Mesendoderm (in vitro differentiated cells): ENCODE measurements around the gene PSMD5.
A peak's percentile ranks its signal among the peaks of the same experiment; 100 is the strongest.

ENCODE experiments used
- DNase-seq: peaks from one replicate; pipeline ENCODE4 v3.0.0; 2013
- H2AK5ac ChIP-seq: 2 replicates; pipeline ENCODE4 v1.6.1; 2013; ENCODE audit warnings: low read length, inconsistent platforms
- H2BK120ac ChIP-seq: 2 replicates; pipeline ENCODE4 v1.6.1; 2013; ENCODE audit warnings: low read depth, mild to moderate bottlenecking, low read length, moderate library complexity, mixed read lengths
- H2BK15ac ChIP-seq: replicated peaks from 2 replicates; pipeline ENCODE4 v1.6.1; 2013; ENCODE audit warnings: low read depth, mild to moderate bottlenecking, moderate library complexity
- H2BK5ac ChIP-seq: 2 replicates; pipeline ENCODE4 v1.6.1; 2013; ENCODE audit warnings: low read length, inconsistent platforms
- H3K18ac ChIP-seq: 2 replicates; pipeline ENCODE4 v1.6.1; 2013; ENCODE audit warnings: mild to moderate bottlenecking, low read length, mixed read lengths
- H3K23ac ChIP-seq: one replicate; pipeline ENCODE4 v1.6.1; 2013; ENCODE audit warnings: low read length
- H3K27ac ChIP-seq: 2 replicates; pipeline ENCODE4 v1.5.1; 2013; ENCODE audit warnings: low read depth, mild to moderate bottlenecking, inconsistent platforms, low read length, moderate library complexity
- H3K27me3 ChIP-seq: 2 replicates; pipeline ENCODE4 v1.6.1; 2013; ENCODE audit warnings: low read length, control low read depth, mild to moderate bottlenecking, inconsistent platforms; ENCODE audit not compliant: insufficient read depth, poor library complexity
- H3K36me3 ChIP-seq: 2 replicates; pipeline ENCODE4 v1.6.1; 2013; ENCODE audit warnings: low read length, inconsistent platforms; ENCODE audit not compliant: control insufficient read depth, insufficient read depth
- H3K4ac ChIP-seq: one replicate; pipeline ENCODE4 v1.6.1; 2013; ENCODE audit warnings: low read depth, mild to moderate bottlenecking, low read length, moderate library complexity
- H3K4me1 ChIP-seq: 2 replicates; pipeline ENCODE4 v1.6.1; 2013; ENCODE audit warnings: low read depth, low read length, inconsistent platforms; ENCODE audit not compliant: control insufficient read depth
- H3K4me2 ChIP-seq: 2 replicates; pipeline ENCODE4 v1.6.1; 2013; ENCODE audit warnings: low read length
- H3K4me3 ChIP-seq: 2 replicates; pipeline ENCODE4 v1.5.1; 2013; ENCODE audit warnings: mild to moderate bottlenecking, low read length
- H3K56ac ChIP-seq: one replicate; pipeline ENCODE4 v1.6.1; 2013; ENCODE audit warnings: low read length
- H3K79me1 ChIP-seq: 2 replicates; pipeline ENCODE4 v1.6.1; 2013; ENCODE audit warnings: low read length, inconsistent platforms
- H3K79me2 ChIP-seq: 2 replicates; pipeline ENCODE4 v1.6.1; 2013; ENCODE audit warnings: mild to moderate bottlenecking, low read length; ENCODE audit not compliant: control insufficient read depth, insufficient read depth
- H3K9ac ChIP-seq: 2 replicates; pipeline ENCODE4 v1.6.1; 2013; ENCODE audit warnings: low read length, inconsistent platforms
- H4K5ac ChIP-seq: one replicate; pipeline ENCODE4 v1.6.1; 2013; ENCODE audit warnings: low read length
- H4K8ac ChIP-seq: one replicate; pipeline ENCODE4 v1.6.1; 2013; ENCODE audit warnings: low read depth, mild to moderate bottlenecking, control low read depth, low read length, moderate library complexity
- WGBS: extraction: QIAGEN DNeasy Blood & Tissue Kit; methylation state at CpG from one replicate; pipeline ENCODE4 v1.1.7; 2013; ENCODE audit warnings: low lambda C conversion rate, missing lambda C conversion rate; ENCODE audit not compliant: insufficient coverage; ENCODE audit errors: extremely low coverage; 5-methylcytosine and 5-hydroxymethylcytosine counted together

PSMD5 gene

DNA sequence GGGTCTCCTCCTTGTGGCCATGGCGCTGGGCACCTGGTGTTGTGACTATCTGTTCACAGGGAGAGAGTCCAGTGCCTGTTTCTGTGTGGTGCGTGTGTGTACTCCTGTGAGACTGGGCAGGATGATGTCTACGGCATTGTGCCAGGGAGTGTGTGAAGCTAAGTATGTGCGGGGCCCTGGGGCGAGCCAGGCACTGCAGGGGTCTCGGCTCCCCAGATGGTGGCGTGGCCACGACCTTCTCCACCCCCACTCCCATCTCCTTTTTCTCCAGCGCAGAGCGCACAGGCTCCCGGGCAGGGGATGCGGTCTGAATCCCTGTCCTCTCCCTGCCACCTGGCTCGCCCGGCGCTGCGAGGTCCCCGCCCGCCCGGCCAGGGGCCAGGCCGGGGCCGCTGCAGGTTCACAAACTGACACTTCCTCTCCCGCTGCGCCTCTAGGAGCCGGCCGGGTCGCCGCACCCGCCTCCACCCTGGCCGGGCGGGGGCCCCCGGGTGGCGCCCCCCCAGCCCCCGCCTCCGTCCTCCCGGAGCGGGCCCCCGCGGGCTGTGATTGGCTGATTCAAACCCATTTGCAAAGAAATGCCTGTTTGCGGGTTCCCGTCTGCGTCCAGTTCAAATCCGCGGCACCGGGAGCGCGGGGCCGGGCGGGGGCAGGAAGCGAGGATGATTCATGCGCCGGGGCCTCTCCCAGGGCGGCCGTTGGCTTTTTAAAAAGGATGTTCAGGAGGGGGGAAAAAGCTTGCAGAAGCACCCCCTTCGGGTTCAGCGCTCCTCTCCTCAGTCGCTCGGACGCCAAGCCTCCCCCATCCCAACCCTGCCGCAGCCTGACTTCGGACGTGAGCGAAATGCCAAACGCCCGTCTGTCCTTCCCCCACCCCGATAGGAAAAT, 33.5 kb upstream of the PSMD5 start:
- Histone ChIP-seq H3K4me1 (peaks cover 9% of the 10 kb centered on the region), H4K8ac (no peak overlapping the region), H3K79me2 (no peaks in the 10 kb centered on the region), H3K27ac (peak overlapping the region; percentile 45), H3K4ac (peak overlapping the region; percentile 64), H3K4me3 (peak overlapping the region; percentile 36), H3K56ac (peak overlapping the region; percentile 90), H3K79me1 (no peaks in the 10 kb centered on the region), H2BK120ac (no peak overlapping the region), H2AK5ac (no peak overlapping the region), H3K18ac (peak overlapping the region; percentile 88), H4K5ac (no peak overlapping the region), H3K4me2 (peak overlapping the region; percentile 9), H2BK5ac (no peak overlapping the region), H2BK15ac (no peak overlapping the region), H3K9ac (peak overlapping the region; percentile 73), H3K36me3 (no peaks in the 10 kb centered on the region), H3K23ac (no peak overlapping the region), H3K27me3 (peaks cover 2% of the 10 kb centered on the region)
- peak; percentile 72 for DNase-seq
- WGBS: no CpG with 5 or more reads among the region's 65 CpGs

DNA sequence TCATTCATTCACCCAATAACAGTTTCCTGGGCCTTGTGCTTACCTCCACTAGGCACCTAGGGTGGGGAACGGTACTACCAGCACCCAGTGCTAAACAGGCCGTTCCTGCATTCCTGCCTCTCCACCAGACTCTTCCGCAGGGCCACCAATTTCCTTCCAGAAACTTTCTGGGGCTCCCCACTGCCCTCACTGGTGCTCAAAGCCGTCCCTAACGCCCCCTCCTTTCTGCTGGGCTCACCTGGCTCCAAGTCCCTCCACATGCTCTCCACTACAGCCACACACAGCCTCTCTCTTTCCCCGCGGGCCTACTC, 32.9 kb upstream of the PSMD5 start:
- no peaks in the 10 kb centered on the region for H3K36me3 ChIP-seq
- H2AK5ac ChIP-seq: no peak overlapping the region
- H2BK120ac ChIP-seq: no peak overlapping the region
- H4K8ac ChIP-seq: no peak overlapping the region
- no peak overlapping the region for H3K4me3 ChIP-seq
- H2BK5ac ChIP-seq: no peak overlapping the region
- H3K4me2 ChIP-seq: no peak overlapping the region
- H3K18ac ChIP-seq: no peak overlapping the region
- no peak overlapping the region for H4K5ac ChIP-seq
- H3K79me2 ChIP-seq: no peaks in the 10 kb centered on the region
- H3K9ac ChIP-seq: peak overlapping the region; percentile 34
- H3K4ac ChIP-seq: no peak overlapping the region
- H3K56ac ChIP-seq: peak overlapping the region; percentile 52
- peaks cover 2% of the 10 kb centered on the region for H3K27me3 ChIP-seq
- H3K79me1 ChIP-seq: no peaks in the 10 kb centered on the region
- no peak overlapping the region for H2BK15ac ChIP-seq
- DNase-seq: no peak
- H3K4me1 ChIP-seq: peaks cover 9% of the 10 kb centered on the region
- H3K23ac ChIP-seq: no peak overlapping the region
- H3K27ac ChIP-seq: peak overlapping the region; percentile 25
- no CpG with 5 or more reads among the region's 7 CpGs for WGBS

DNA sequence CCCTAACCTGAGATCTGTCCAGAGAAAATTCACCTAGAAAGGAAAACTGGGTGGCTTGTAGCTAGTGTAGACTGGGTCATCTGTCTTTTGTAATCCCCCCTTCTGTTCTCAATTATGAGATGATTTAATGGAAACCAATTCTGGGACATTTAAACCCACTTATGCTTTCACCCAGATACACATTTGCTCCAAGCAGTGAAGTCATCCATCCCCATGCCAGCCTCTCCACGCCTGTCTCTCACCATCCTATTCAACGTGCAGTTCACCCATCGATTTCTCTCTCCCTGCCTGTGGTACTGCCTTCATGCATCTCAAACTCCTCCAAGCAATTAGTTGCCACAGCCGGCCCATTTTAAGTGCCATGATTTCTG, 32.5 kb upstream of the PSMD5 start:
- Histone ChIP-seq H3K18ac (no peak overlapping the region), H3K23ac (peak overlapping the region; percentile 6), H3K4me3 (no peak overlapping the region), H2BK15ac (no peak overlapping the region), H3K4ac (no peak overlapping the region), H2AK5ac (peak overlapping the region; percentile 40), H3K79me1 (no peaks in the 10 kb centered on the region), H2BK5ac (no peak overlapping the region), H3K56ac (no peak overlapping the region), H3K27ac (no peak overlapping the region), H3K36me3 (no peaks in the 10 kb centered on the region), H2BK120ac (no peak overlapping the region), H4K5ac (no peak overlapping the region), H3K79me2 (no peaks in the 10 kb centered on the region), H3K4me2 (no peak overlapping the region), H4K8ac (no peak overlapping the region), H3K27me3 (peaks cover 2% of the 10 kb centered on the region), H3K9ac (no peak overlapping the region), H3K4me1 (peaks cover 9% of the 10 kb centered on the region)
- no peak for DNase-seq
- no CpG with 5 or more reads among the region's 4 CpGs for WGBS

DNA sequence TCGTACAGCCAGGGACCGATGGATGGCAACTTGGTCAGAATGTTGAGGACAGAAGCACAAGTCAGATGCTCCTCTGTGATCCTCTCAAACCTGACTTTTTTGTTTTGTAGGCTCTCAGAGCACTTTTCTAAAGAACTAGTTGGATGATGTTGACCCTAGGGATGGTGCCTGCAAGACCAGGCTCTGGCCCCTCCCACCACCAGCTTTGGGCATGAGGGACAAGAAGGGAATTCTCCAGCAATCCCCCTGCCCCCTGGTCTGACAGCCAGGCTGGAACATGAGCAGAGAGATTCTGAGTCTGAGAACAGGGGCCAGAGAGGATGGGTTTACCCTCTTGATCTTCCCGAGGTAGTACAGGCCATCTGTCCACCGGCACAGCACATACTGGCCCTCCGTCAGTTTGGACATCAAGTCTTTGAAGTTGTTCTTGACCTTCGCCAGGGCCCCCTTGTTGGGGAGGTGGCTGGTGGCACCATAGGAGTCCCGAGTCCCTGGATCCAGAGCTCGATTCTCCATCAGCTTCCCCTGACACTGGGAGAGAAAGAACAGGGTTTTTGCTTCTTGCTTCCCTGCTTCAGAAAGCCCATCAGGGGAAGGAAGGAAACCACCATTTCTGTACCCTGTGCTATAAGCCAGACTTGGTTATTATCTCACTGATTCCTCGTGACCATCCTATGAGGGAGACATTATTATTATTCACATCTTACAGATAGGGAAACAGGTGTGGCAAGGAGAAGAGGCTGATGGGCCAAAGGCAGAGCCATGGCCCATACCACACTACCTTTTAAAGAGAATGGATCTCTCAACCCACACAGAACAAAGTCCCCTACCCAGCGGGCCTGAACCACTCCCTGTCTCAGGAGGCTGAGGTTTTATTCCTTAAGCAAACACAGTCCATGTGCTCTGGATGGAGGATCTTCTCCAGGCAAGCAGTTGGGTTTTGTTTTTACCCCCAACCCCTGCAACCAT, 31.8 kb upstream of the PSMD5 start:
- no peak overlapping the region for H3K18ac ChIP-seq
- no peaks in the 10 kb centered on the region for H3K79me2 ChIP-seq
- no CpG with 5 or more reads among the region's 10 CpGs for WGBS
- no peak overlapping the region for H4K8ac ChIP-seq
- H2AK5ac ChIP-seq: no peak overlapping the region
- H3K9ac ChIP-seq: no peak overlapping the region
- no peak overlapping the region for H3K56ac ChIP-seq
- peaks cover 9% of the 10 kb centered on the region for H3K4me1 ChIP-seq
- H3K4me2 ChIP-seq: no peak overlapping the region
- no peak overlapping the region for H4K5ac ChIP-seq
- H2BK5ac ChIP-seq: no peak overlapping the region
- H3K79me1 ChIP-seq: no peaks in the 10 kb centered on the region
- H2BK120ac ChIP-seq: no peak overlapping the region
- no peak overlapping the region for H3K27ac ChIP-seq
- no peak for DNase-seq
- no peak overlapping the region for H3K4me3 ChIP-seq
- H3K36me3 ChIP-seq: no peaks in the 10 kb centered on the region
- peaks cover 2% of the 10 kb centered on the region for H3K27me3 ChIP-seq
- no peak overlapping the region for H2BK15ac ChIP-seq
- H3K23ac ChIP-seq: no peak overlapping the region
- no peak overlapping the region for H3K4ac ChIP-seq

DNA sequence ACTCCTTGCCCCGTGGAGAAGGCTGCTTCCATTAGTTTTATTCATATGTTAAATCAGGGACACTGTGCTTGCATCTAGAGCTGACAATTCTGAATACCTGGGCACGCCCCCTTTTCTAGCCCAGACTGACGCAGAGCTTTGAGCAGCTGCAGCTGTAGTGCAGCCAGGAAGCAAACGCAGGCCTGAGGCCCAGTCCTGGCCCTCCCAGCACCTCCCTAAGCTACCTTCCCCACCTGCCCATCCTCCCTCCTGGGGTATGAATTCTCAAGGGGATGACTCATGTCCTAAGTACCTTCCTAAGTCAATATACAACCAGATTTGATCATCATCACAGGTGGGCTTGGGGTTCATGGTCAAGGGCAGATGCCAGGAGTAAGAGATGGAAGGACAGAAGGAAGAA, 30.8 kb upstream of the PSMD5 start:
- no peak overlapping the region for H3K4me2 ChIP-seq
- H3K56ac ChIP-seq: peak overlapping the region; percentile 35
- peaks cover 9% of the 10 kb centered on the region for H3K4me1 ChIP-seq
- no peak overlapping the region for H3K18ac ChIP-seq
- peaks cover 2% of the 10 kb centered on the region for H3K27me3 ChIP-seq
- no CpG with 5 or more reads among the region's 4 CpGs for WGBS
- H3K23ac ChIP-seq: no peak overlapping the region
- H3K79me2 ChIP-seq: no peaks in the 10 kb centered on the region
- no peak overlapping the region for H2BK5ac ChIP-seq
- H4K5ac ChIP-seq: no peak overlapping the region
- no peak overlapping the region for H3K4me3 ChIP-seq
- H3K27ac ChIP-seq: no peak overlapping the region
- no peaks in the 10 kb centered on the region for H3K36me3 ChIP-seq
- H2AK5ac ChIP-seq: no peak overlapping the region
- no peak overlapping the region for H3K4ac ChIP-seq
- no peak overlapping the region for H2BK120ac ChIP-seq
- peak; percentile 90 for DNase-seq
- H4K8ac ChIP-seq: no peak overlapping the region
- no peak overlapping the region for H3K9ac ChIP-seq
- no peaks in the 10 kb centered on the region for H3K79me1 ChIP-seq
- H2BK15ac ChIP-seq: no peak overlapping the region
